ENCODE measurements around the gene TNFSF13. TPM values are rescaled to one million over a fixed set of nuclear protein-coding genes. Genes with fewer than 3 reads are reported as not detected.
A peak's percentile ranks its signal among the peaks of the same experiment; 100 is the strongest.

Gene TNFSF13, protein sequence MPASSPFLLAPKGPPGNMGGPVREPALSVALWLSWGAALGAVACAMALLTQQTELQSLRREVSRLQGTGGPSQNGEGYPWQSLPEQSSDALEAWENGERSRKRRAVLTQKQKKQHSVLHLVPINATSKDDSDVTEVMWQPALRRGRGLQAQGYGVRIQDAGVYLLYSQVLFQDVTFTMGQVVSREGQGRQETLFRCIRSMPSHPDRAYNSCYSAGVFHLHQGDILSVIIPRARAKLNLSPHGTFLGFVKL
- 2.4 and 3.5 TPM in 2 replicates for total RNA-seq (ENCODE audit: low replicate concordance)
- long read RNA-seq, partial matches to known transcripts = 0 of 1 reads
- long read RNA-seq, other reads (novel, unspliced or antisense) = 1 of 1 reads

DNA sequence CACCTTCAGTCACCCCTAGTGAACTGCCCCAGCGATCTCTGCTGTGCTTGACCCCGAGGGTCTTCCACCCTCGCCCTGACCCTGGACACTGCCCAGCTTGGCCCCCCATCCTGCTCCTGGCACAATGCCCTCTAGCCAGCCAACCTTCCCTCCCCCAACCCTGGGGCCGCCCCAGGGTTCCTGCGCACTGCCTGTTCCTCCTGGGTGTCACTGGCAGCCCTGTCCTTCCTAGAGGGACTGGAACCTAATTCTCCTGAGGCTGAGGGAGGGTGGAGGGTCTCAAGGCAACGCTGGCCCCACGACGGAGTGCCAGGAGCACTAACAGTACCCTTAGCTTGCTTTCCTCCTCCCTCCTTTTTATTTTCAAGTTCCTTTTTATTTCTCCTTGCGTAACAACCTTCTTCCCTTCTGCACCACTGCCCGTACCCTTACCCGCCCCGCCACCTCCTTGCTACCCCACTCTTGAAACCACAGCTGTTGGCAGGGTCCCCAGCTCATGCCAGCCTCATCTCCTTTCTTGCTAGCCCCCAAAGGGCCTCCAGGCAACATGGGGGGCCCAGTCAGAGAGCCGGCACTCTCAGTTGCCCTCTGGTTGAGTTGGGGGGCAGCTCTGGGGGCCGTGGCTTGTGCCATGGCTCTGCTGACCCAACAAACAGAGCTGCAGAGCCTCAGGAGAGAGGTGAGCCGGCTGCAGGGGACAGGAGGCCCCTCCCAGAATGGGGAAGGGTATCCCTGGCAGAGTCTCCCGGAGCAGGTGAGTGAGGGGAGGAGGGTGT lies at the start of gene TNFSF13:
TNFSF13 (plus strand) TSS at position 207 of the 776 bp plus-strand sequence; CDS start at position 497, 290 bp downstream.
- TF ChIP-seq, protein P1, sequence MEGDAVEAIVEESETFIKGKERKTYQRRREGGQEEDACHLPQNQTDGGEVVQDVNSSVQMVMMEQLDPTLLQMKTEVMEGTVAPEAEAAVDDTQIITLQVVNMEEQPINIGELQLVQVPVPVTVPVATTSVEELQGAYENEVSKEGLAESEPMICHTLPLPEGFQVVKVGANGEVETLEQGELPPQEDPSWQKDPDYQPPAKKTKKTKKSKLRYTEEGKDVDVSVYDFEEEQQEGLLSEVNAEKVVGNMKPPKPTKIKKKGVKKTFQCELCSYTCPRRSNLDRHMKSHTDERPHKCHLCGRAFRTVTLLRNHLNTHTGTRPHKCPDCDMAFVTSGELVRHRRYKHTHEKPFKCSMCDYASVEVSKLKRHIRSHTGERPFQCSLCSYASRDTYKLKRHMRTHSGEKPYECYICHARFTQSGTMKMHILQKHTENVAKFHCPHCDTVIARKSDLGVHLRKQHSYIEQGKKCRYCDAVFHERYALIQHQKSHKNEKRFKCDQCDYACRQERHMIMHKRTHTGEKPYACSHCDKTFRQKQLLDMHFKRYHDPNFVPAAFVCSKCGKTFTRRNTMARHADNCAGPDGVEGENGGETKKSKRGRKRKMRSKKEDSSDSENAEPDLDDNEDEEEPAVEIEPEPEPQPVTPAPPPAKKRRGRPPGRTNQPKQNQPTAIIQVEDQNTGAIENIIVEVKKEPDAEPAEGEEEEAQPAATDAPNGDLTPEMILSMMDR (conservative IDR thresholded peaks at IDR 0.05) = no peak
- peaks cover 4% of the 10 kb centered on the region for H3K36me3 Mint-ChIP-seq
- H3K27ac Mint-ChIP-seq = peak within 1 kb of the TSS; percentile 97
- H3K9me3 Mint-ChIP-seq = no peaks in the 10 kb centered on the region
- H3K4me1 Mint-ChIP-seq (ENCODE audit: unreplicated experiment) = peaks cover 46% of the 10 kb centered on the region
- no peak for DNase-seq (ENCODE audit: extremely low spot score, unreplicated experiment)
- H3K4me3 Mint-ChIP-seq = peak within 1 kb of the TSS; percentile 80
- H3K27me3 Mint-ChIP-seq = no peaks in the 10 kb centered on the region

DNA sequence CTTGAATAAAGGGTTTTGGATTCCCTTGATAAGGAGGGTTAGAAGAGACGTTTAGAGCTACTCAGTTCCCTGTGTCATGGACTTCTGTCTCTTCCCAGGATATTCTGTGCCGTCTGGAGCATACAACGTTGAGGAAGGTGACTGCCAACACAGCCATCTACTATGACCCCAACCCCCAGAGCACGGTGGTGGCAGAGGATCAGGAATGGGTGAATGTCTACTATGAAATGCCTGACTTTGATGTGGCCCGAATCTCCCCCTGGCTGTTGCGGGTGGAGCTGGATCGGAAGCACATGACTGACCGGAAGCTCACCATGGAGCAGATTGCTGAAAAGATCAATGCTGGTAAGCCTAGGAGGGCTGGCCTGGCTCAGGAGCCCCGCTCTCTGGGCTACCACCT lies 49.7 kb upstream of the TNFSF13 start:
- no peak overlapping the region for H3K27ac Mint-ChIP-seq
- H3K27me3 Mint-ChIP-seq = no peaks in the 10 kb centered on the region
- DNase-seq (ENCODE audit: extremely low spot score, unreplicated experiment) = no peak
- H3K9me3 Mint-ChIP-seq = no peaks in the 10 kb centered on the region
- TF ChIP-seq, protein P1 (conservative IDR thresholded peaks at IDR 0.05) = no peak
- peaks cover 30% of the 10 kb centered on the region for H3K36me3 Mint-ChIP-seq
- no peaks in the 10 kb centered on the region for H3K4me1 Mint-ChIP-seq (ENCODE audit: unreplicated experiment)
- H3K4me3 Mint-ChIP-seq = no peak overlapping the region

DNA sequence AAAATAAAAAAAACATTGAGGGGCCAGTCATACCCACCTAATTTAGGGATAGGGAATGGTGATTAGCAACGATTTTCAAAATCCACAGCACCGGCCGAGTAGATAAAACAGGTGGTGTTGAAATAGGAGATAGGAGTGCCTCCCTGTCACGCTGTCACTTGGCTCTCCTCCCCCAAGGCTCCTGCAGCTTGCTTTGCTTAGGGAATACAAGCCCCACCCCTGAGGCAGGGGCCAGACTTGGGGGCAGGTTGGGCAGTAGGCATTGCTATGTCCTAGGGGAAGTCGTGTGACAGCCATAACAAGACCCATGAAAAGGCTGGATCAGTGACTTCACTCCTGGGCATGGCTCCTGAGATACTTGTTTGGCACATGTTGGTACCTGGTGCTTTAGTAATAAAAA lies 48.6 kb upstream of the TNFSF13 start:
- Mint-ChIP-seq H3K27ac (no peak overlapping the region), H3K9me3 (no peaks in the 10 kb centered on the region), H3K36me3 (peaks cover 31% of the 10 kb centered on the region), H3K4me3 (no peak overlapping the region), H3K4me1 (ENCODE audit: unreplicated experiment) (no peaks in the 10 kb centered on the region), H3K27me3 (no peaks in the 10 kb centered on the region)
- TF ChIP-seq, protein P1 (conservative IDR thresholded peaks at IDR 0.05) = no peak
- DNase-seq (ENCODE audit: extremely low spot score, unreplicated experiment) = no peak

DNA sequence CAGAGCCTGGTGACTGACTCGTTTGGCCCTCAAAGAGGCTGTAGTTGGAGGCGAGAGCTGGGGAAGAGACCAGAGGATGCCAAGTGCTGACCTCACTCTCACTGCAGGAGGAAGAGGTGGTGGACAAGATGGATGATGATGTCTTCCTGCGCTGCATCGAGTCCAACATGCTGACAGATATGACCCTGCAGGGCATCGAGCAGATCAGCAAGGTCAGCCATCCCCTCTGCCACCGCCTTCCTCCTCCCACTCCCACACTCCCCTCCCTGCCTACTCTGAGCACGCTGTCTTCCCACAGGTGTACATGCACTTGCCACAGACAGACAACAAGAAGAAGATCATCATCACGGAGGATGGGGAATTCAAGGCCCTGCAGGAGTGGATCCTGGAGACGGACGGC lies 47.4 kb upstream of the TNFSF13 start:
- H3K4me1 Mint-ChIP-seq (ENCODE audit: unreplicated experiment) = no peaks in the 10 kb centered on the region
- H3K36me3 Mint-ChIP-seq = peaks cover 27% of the 10 kb centered on the region
- no peak overlapping the region for H3K4me3 Mint-ChIP-seq
- H3K27me3 Mint-ChIP-seq = no peaks in the 10 kb centered on the region
- H3K27ac Mint-ChIP-seq = peak overlapping the region; percentile 26
- no peaks in the 10 kb centered on the region for H3K9me3 Mint-ChIP-seq
- no peak for DNase-seq (ENCODE audit: extremely low spot score, unreplicated experiment)
- TF ChIP-seq, protein P1 (conservative IDR thresholded peaks at IDR 0.05) = no peak

DNA sequence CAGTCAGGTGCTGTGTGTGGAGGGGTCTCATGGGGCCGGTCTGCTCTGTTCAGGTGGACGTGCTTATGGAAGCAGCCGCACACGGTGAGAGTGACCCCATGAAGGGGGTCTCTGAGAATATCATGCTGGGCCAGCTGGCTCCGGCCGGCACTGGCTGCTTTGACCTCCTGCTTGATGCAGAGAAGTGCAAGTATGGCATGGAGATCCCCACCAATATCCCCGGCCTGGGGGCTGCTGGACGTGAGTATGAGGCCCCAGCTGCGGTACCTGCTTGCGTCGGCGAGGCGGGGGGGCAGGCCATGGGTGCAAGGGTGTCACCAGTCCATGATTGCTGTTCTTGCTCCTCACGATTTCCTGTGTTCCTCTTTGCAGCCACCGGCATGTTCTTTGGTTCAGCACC lies 46.4 kb upstream of the TNFSF13 start:
- no peaks in the 10 kb centered on the region for H3K27me3 Mint-ChIP-seq

More for the DNA sequence above, 46.4 kb upstream of the TNFSF13 start:
- no peak overlapping the region for H3K4me3 Mint-ChIP-seq
- H3K9me3 Mint-ChIP-seq = no peaks in the 10 kb centered on the region
- peaks cover 21% of the 10 kb centered on the region for H3K36me3 Mint-ChIP-seq
- H3K4me1 Mint-ChIP-seq (ENCODE audit: unreplicated experiment) = no peaks in the 10 kb centered on the region
- DNase-seq (ENCODE audit: extremely low spot score, unreplicated experiment) = no peak
- no peak overlapping the region for H3K27ac Mint-ChIP-seq
- TF ChIP-seq, protein P1 (conservative IDR thresholded peaks at IDR 0.05) = no peak
